BJ (cell line): ENCODE results near the gene SLC43A1. TPM values are rescaled to one million over a fixed set of nuclear protein-coding genes. Genes with fewer than 3 reads are reported as not detected.

ENCODE experiments used
- CTCF ChIA-PET: fragments of 350-600 bp; formaldehyde crosslinking; extraction: SDS; loops from one replicate; lab custom pipeline; 2021; ENCODE audit warnings: antibody characterized with exemption, inconsistent platforms; lab: Yijun Ruan, JAX
- POLR2A ChIA-PET: fragments of 300-600 bp; sonication (Branson Sonifier 250); formaldehyde crosslinking; extraction: SDS; loops from one replicate; lab custom pipeline; 2021; ENCODE audit warnings: antibody characterized with exemption; lab: Charles Lee
- DNase-seq: peaks from one replicate; pipeline ENCODE4 v3.0.0-alpha.2; 2011; ENCODE audit warnings: low read depth
- H3K27me3 ChIP-seq: 2 replicates; pipeline ENCODE4 v1.6.0; 2011; ENCODE audit warnings: low read length; ENCODE audit not compliant: control insufficient read depth, insufficient read depth
- H3K36me3 ChIP-seq: 2 replicates; pipeline ENCODE4 v1.5.1; 2011; ENCODE audit warnings: low read length; ENCODE audit not compliant: control insufficient read depth, insufficient read depth
- H3K4me3 ChIP-seq: 2 replicates; pipeline ENCODE4 v1.5.1; 2011; ENCODE audit warnings: low read depth, mild to moderate bottlenecking, control low read depth, low read length
- polyA plus RNA-seq: library from polyadenylated mRNA; depleted of rRNA; stranded (reverse); fragments of >200 nt; gene quantifications from 2 replicates; pipeline ENCODE4 v1.2.3, GENCODE V29; 2011
- TF ChIP-seq, protein P1 (sequence below): IDR thresholded peaks from 2 replicates; pipeline ENCODE4 v1.5.1; 2011; ENCODE audit warnings: low read depth, mild to moderate bottlenecking, control low read depth, inconsistent platforms, low read length, moderate library complexity; ENCODE audit not compliant: insufficient read depth

Gene SLC43A1
- polyA plus RNA-seq, 1 experiment: 23.4 TPM

DNA sequence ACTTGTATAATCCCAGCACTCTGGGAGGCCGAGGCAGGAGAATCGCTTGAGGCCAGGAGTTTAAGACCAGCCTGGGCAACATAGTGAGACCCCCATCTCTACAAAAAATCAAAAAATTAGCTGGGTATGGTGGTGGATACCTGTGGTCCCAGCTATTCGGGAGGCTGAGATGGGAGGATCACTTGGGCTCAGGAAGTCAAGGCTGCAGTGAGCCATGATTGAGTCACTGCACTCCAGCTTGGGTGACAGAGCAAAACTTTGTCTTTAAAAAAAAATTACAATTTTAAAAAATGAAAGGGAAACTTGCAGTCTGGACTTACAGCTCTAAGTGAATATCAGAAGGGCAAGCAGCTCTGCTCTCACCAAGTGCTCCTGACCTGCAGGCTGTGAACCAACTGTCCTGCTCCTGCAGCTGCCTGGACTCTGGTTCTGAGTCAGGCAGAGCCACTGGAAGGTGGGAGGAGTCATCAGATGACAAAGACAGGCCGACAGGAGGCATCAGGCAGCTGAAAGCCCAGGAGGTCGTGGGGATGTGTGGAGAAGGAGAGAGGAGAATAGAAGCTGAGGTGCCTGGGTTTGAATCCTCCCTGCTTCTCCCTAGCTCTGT is 31.5 kb upstream of the SLC43A1 start:
- no peak overlapping the region for H3K4me3 ChIP-seq
- no peaks in the 10 kb centered on the region; the same call in 1 of the 2 replicates for H3K27me3 ChIP-seq
- no peak for DNase-seq
- POLR2A ChIA-PET: no interaction called here
- CTCF ChIA-PET: interaction anchor here (0.8 to 1.7 kb wide), 6 partner anchors 21 to 202 kb away, joined by 3 to 4 read pairs (median 3); no protein-coding TSS in a partner anchor
- peaks cover 8% of the 10 kb centered on the region for H3K36me3 ChIP-seq
- TF ChIP-seq, protein P1, sequence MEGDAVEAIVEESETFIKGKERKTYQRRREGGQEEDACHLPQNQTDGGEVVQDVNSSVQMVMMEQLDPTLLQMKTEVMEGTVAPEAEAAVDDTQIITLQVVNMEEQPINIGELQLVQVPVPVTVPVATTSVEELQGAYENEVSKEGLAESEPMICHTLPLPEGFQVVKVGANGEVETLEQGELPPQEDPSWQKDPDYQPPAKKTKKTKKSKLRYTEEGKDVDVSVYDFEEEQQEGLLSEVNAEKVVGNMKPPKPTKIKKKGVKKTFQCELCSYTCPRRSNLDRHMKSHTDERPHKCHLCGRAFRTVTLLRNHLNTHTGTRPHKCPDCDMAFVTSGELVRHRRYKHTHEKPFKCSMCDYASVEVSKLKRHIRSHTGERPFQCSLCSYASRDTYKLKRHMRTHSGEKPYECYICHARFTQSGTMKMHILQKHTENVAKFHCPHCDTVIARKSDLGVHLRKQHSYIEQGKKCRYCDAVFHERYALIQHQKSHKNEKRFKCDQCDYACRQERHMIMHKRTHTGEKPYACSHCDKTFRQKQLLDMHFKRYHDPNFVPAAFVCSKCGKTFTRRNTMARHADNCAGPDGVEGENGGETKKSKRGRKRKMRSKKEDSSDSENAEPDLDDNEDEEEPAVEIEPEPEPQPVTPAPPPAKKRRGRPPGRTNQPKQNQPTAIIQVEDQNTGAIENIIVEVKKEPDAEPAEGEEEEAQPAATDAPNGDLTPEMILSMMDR: peak; percentile 24; the same call in 1 of the 2 replicates

DNA sequence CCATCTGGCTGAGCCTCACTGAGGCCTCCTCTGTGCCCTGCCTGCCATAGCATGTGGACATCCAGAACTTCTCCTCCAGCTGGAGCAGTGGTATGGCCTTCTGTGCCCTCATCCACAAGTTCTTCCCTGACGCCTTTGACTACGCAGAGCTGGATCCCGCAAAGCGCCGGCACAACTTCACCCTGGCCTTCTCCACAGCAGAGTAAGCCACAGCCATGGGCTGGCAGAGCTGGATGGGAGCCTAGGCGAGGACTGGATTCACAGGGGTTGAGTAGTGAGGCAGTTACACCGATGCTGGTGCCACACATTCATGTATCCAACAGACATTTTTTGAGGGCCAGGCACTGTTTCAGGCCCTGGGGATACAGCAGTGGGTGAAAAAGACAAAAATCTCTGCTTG is 30.9 kb upstream of the SLC43A1 start:
- ChIA-PET POLR2A (no interaction called here), CTCF (interaction anchor here (0.9 to 1.7 kb wide), 3 partner anchors 89 to 201 kb away, joined by 3 read pairs; no protein-coding TSS in a partner anchor)
- Histone ChIP-seq H3K4me3 (no peak overlapping the region), H3K36me3 (peaks cover 6% of the 10 kb centered on the region), H3K27me3 (no peaks in the 10 kb centered on the region; the same call in 1 of the 2 replicates)
- TF ChIP-seq, protein P1: no peak
- DNase-seq: no peak

GRCh38 chr11:57545883-57546282 is 30.4 kb upstream of the SLC43A1 start:
- no peak for DNase-seq
- TF ChIP-seq, protein P1: no peak
- CTCF ChIA-PET: interaction anchor here (0.6 to 1.7 kb wide), 4 partner anchors 51 to 98 kb away, joined by 3 to 5 read pairs (median 3); no protein-coding TSS in a partner anchor
- Histone ChIP-seq H3K36me3 (peaks cover 4% of the 10 kb centered on the region), H3K27me3 (no peaks in the 10 kb centered on the region; the same call in 1 of the 2 replicates), H3K4me3 (no peak overlapping the region)
- POLR2A ChIA-PET: no interaction called here

GRCh38 chr11:57544566-57544965 is 29.1 kb upstream of the SLC43A1 start:
- CTCF ChIA-PET: interaction anchor here (1.2 kb wide), 2 partner anchors 86 to 87 kb away, joined by 3 to 5 read pairs; no protein-coding TSS in a partner anchor

DNA sequence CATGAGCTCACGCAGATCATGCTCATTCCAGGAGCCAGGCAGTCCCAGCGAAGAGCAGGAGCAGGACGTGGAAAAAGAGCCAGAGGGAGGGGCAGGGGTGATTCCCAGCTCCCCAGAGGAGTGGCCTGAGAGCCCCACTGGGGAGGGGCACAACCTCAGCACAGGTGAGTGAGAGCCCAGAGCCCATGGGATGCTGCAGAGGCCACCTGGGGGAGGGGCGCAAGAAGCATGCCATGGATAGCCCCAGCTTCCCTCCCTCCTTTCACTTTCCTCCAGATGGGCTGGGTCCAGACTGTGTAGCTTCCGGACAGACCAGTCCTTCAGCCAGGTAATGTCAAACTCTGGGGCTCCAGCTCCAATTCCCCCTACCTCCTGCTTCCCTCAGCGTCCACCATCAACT is 28.1 kb upstream of the SLC43A1 start:
- Histone ChIP-seq H3K27me3 (no peaks in the 10 kb centered on the region; the same call in 1 of the 2 replicates), H3K4me3 (no peak overlapping the region), H3K36me3 (peaks cover 2% of the 10 kb centered on the region; the same call in 1 of the 2 replicates)
- no peak for DNase-seq
- TF ChIP-seq, protein P1: no peak
- ChIA-PET CTCF (interaction anchor here (0.8 to 1.5 kb wide), 4 partner anchors 12 to 101 kb away, joined by 3 to 4 read pairs (median 3); partner anchors contain the start of gene UBE2L6), POLR2A (no interaction called here)

More at GRCh38 chr11:57544566-57544965, 29.1 kb upstream of the SLC43A1 start:
- POLR2A ChIA-PET: no interaction called here
- Histone ChIP-seq H3K36me3 (peaks cover 2% of the 10 kb centered on the region; the same call in 1 of the 2 replicates), H3K27me3 (no peaks in the 10 kb centered on the region; the same call in 1 of the 2 replicates), H3K4me3 (no peak overlapping the region)
- TF ChIP-seq, protein P1: no peak
- DNase-seq: no peak
